ENCODE results near the gene UGT1A7.

GRCh38 chr2:233706720-233707119 lies 25.0 kb downstream of the UGT1A7 start:
- TF ChIP-seq RARB (CRISPR knock-in tag; IDR thresholded peaks at IDR 0.05): no peak
- TF ChIP-seq PPARA (CRISPR knock-in tag; IDR thresholded peaks at IDR 0.05; ENCODE audit: borderline replicate concordance): no peak
